ENCODE results near the gene CKAP4.

DNA sequence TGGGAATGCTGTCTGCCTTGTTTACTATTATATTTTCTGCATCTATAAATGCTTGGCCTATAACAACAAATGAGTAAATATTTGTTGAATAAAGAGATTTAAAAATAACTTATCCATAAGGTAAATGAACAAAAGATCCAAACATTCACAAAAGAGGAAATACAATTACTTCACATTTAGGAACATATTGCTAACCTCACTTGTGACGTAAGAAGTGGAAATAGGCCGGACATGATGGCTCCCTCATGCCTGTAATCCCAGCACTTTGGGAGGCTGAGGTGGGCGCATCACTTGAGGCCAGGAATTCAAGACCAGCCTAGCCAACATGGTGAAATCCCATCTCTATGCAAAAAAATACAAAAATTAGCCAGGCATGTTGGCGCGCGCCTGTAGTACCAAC, 25.7 kb upstream of the CKAP4 start:
- TF ChIP-seq POLR2AphosphoS5 (IDR thresholded peaks at IDR 0.05; ENCODE audit: low read depth) (no peak), EZH2phosphoT487 (IDR thresholded peaks at IDR 0.05; ENCODE audit: unreplicated experiment) (no peak), EZH2 (IDR thresholded peaks at IDR 0.05; ENCODE audit: low read depth, unreplicated experiment) (no peak), JUNB (IDR thresholded peaks at IDR 0.05; ENCODE audit: unreplicated experiment) (no peak), NANOG (IDR thresholded peaks at IDR 0.05; ENCODE audit: borderline replicate concordance) (no peak)
- TF ChIP-seq, protein P1, sequence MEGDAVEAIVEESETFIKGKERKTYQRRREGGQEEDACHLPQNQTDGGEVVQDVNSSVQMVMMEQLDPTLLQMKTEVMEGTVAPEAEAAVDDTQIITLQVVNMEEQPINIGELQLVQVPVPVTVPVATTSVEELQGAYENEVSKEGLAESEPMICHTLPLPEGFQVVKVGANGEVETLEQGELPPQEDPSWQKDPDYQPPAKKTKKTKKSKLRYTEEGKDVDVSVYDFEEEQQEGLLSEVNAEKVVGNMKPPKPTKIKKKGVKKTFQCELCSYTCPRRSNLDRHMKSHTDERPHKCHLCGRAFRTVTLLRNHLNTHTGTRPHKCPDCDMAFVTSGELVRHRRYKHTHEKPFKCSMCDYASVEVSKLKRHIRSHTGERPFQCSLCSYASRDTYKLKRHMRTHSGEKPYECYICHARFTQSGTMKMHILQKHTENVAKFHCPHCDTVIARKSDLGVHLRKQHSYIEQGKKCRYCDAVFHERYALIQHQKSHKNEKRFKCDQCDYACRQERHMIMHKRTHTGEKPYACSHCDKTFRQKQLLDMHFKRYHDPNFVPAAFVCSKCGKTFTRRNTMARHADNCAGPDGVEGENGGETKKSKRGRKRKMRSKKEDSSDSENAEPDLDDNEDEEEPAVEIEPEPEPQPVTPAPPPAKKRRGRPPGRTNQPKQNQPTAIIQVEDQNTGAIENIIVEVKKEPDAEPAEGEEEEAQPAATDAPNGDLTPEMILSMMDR (conservative IDR thresholded peaks at IDR 0.05; ENCODE audit: low read depth in 2 of 2), result no peak
- TF ChIP-seq, protein P2, sequence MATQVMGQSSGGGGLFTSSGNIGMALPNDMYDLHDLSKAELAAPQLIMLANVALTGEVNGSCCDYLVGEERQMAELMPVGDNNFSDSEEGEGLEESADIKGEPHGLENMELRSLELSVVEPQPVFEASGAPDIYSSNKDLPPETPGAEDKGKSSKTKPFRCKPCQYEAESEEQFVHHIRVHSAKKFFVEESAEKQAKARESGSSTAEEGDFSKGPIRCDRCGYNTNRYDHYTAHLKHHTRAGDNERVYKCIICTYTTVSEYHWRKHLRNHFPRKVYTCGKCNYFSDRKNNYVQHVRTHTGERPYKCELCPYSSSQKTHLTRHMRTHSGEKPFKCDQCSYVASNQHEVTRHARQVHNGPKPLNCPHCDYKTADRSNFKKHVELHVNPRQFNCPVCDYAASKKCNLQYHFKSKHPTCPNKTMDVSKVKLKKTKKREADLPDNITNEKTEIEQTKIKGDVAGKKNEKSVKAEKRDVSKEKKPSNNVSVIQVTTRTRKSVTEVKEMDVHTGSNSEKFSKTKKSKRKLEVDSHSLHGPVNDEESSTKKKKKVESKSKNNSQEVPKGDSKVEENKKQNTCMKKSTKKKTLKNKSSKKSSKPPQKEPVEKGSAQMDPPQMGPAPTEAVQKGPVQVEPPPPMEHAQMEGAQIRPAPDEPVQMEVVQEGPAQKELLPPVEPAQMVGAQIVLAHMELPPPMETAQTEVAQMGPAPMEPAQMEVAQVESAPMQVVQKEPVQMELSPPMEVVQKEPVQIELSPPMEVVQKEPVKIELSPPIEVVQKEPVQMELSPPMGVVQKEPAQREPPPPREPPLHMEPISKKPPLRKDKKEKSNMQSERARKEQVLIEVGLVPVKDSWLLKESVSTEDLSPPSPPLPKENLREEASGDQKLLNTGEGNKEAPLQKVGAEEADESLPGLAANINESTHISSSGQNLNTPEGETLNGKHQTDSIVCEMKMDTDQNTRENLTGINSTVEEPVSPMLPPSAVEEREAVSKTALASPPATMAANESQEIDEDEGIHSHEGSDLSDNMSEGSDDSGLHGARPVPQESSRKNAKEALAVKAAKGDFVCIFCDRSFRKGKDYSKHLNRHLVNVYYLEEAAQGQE (IDR thresholded peaks at IDR 0.05; ENCODE audit: unreplicated experiment), result no peak
- TF ChIP-seq, protein P3, sequence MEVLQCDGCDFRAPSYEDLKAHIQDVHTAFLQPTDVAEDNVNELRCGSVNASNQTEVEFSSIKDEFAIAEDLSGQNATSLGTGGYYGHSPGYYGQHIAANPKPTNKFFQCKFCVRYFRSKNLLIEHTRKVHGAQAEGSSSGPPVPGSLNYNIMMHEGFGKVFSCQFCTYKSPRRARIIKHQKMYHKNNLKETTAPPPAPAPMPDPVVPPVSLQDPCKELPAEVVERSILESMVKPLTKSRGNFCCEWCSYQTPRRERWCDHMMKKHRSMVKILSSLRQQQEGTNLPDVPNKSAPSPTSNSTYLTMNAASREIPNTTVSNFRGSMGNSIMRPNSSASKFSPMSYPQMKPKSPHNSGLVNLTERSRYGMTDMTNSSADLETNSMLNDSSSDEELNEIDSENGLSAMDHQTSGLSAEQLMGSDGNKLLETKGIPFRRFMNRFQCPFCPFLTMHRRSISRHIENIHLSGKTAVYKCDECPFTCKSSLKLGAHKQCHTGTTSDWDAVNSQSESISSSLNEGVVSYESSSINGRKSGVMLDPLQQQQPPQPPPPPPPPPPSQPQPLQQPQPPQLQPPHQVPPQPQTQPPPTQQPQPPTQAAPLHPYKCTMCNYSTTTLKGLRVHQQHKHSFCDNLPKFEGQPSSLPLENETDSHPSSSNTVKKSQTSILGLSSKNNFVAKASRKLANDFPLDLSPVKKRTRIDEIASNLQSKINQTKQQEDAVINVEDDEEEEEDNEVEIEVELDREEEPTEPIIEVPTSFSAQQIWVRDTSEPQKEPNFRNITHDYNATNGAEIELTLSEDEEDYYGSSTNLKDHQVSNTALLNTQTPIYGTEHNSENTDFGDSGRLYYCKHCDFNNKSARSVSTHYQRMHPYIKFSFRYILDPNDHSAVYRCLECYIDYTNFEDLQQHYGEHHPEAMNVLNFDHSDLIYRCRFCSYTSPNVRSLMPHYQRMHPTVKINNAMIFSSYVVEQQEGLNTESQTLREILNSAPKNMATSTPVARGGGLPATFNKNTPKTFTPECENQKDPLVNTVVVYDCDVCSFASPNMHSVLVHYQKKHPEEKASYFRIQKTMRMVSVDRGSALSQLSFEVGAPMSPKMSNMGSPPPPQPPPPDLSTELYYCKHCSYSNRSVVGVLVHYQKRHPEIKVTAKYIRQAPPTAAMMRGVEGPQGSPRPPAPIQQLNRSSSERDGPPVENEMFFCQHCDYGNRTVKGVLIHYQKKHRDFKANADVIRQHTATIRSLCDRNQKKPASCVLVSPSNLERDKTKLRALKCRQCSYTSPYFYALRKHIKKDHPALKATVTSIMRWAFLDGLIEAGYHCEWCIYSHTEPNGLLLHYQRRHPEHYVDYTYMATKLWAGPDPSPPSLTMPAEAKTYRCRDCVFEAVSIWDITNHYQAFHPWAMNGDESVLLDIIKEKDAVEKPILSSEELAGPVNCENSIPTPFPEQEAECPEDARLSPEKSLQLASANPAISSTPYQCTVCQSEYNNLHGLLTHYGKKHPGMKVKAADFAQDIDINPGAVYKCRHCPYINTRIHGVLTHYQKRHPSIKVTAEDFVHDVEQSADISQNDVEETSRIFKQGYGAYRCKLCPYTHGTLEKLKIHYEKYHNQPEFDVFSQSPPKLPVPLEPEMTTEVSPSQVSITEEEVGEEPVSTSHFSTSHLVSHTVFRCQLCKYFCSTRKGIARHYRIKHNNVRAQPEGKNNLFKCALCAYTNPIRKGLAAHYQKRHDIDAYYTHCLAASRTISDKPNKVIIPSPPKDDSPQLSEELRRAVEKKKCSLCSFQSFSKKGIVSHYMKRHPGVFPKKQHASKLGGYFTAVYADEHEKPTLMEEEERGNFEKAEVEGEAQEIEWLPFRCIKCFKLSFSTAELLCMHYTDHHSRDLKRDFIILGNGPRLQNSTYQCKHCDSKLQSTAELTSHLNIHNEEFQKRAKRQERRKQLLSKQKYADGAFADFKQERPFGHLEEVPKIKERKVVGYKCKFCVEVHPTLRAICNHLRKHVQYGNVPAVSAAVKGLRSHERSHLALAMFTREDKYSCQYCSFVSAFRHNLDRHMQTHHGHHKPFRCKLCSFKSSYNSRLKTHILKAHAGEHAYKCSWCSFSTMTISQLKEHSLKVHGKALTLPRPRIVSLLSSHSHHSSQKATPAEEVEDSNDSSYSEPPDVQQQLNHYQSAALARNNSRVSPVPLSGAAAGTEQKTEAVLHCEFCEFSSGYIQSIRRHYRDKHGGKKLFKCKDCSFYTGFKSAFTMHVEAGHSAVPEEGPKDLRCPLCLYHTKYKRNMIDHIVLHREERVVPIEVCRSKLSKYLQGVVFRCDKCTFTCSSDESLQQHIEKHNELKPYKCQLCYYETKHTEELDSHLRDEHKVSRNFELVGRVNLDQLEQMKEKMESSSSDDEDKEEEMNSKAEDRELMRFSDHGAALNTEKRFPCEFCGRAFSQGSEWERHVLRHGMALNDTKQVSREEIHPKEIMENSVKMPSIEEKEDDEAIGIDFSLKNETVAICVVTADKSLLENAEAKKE (CRISPR knock-in tag; IDR thresholded peaks at IDR 0.05), result no peak
